Measurements from ENCODE around the gene SP7.
"Not testable (repeated sequence)": the region's sequence is repeated elsewhere in the genome, so short reads cannot be mapped to it uniquely, and the experiment has no call there.

Gene SP7

DNA sequence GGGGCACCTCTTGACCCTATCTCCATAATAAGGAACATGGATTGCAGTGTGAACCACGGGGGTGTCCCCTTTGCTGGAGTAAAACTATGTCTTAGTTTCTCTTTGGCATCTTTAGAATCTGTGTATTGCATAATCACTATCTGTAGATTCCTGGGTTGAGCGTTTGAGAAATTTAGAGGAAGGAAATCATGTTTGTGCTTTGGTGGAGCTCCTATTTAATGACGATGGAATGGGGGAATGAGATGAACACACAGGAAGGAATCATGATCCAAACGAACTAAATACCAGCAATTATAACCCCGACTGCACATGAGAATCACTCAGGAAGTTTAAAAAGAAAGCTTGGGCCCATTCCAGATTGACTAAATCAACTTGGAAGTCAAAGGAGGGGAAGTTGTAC, 38.0 kb downstream of the SP7 start:
- no peak overlapping the region for H3K4me3 ChIP-seq
- DNase-seq (ENCODE audit: low spot score), result no peak
- peak overlapping the region; percentile 43 to 50 for H3K27ac ChIP-seq
- TF ChIP-seq, protein P1, sequence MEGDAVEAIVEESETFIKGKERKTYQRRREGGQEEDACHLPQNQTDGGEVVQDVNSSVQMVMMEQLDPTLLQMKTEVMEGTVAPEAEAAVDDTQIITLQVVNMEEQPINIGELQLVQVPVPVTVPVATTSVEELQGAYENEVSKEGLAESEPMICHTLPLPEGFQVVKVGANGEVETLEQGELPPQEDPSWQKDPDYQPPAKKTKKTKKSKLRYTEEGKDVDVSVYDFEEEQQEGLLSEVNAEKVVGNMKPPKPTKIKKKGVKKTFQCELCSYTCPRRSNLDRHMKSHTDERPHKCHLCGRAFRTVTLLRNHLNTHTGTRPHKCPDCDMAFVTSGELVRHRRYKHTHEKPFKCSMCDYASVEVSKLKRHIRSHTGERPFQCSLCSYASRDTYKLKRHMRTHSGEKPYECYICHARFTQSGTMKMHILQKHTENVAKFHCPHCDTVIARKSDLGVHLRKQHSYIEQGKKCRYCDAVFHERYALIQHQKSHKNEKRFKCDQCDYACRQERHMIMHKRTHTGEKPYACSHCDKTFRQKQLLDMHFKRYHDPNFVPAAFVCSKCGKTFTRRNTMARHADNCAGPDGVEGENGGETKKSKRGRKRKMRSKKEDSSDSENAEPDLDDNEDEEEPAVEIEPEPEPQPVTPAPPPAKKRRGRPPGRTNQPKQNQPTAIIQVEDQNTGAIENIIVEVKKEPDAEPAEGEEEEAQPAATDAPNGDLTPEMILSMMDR (IDR thresholded peaks at IDR 0.05), result no peak

DNA sequence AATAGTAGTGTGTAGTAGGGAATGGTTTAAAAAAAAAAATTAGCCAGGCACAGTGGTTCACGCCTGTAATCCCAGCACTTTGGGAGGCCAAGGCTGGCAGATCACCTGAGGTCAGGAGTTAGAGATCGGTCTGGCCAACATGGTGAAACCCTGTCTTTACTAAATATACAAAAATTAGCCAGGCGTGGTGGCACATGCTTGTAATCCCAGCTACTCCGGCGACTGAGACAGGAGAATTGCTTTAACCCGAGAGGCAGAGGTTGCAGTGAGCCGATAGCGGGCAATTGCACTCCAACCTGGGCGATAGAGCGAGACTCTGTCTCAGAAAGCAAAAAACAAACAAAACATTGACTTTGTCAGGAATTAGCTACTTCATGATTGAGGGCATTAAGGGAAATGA, 39.0 kb downstream of the SP7 start:
- not testable (repeated sequence) for H3K27ac ChIP-seq; H3K4me3 ChIP-seq; DNase-seq (ENCODE audit: low spot score)

DNA sequence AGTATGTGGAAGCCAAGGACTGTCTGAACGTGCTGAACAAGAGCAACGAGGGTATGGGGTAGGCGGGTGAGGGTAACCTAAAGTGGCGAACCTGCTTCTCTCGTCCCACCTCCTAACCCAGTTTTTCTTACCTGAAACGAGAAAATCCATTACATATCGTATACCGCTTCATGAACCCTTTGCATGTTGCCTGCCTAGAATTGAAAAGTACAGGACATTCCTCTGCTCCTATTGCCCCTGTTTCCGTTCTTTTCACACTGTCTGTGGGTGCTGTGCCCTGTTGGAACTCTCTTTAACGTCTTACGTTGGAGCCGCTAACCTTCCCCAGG, 40.3 kb downstream of the SP7 start:
- TF ChIP-seq, protein P1 (IDR thresholded peaks at IDR 0.05), result no peak
- H3K27ac ChIP-seq, result peak overlapping the region; percentile 92 to 94
- no peak for DNase-seq (ENCODE audit: low spot score)
- peak overlapping the region; percentile 94 for H3K4me3 ChIP-seq

DNA sequence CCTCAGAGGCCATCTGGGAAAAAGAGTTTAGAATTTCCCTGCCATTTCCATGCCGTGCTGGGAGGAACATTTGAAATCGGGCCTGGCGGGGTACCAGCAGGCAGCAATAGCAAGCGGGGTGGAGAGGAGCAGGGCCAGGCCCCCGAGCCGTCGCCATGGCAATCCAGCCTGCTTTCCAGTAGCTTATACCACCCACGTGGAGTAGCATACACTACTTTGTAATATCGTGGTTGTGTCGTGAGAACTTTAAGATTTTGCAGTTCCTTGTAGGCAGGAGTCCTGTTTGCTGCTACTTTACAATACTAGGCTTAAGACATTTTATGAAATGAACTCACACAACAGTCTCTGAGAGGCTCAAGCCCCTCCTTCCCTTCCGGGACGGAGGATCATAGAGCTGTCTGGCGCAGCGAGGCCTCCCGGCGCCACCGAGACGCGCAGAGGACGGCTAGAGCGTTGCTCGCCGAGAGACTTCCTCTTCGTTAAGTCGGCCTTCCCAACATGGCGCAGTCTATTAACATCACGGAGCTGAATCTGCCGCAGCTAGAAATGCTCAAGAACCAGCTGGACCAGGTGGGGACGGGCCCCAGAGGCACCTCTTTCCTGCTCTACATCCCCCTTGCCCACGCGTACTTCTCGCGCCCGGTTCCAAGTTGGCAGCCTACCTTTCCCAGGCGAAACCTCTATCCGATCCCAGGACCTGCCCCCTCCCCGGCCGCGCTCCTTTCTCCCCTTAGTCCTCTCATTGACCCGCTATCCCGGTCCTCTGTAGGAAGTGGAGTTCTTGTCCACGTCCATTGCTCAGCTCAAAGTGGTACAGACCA, 40.9 kb downstream of the SP7 start, which contains the start of gene PFDN5:
Gene PFDN5 (plus strand): TSS at position 473 of the 821 bp plus-strand sequence. CDS start 26 bp downstream, at position 499.
- DNase-seq (ENCODE audit: low spot score), result peak; percentile 90
- peak within 1 kb of the TSS; percentile 92 to 94 for H3K27ac ChIP-seq
- TF ChIP-seq, protein P1 (IDR thresholded peaks at IDR 0.05), result no peak
- peak within 1 kb of the TSS; percentile 94 for H3K4me3 ChIP-seq

DNA sequence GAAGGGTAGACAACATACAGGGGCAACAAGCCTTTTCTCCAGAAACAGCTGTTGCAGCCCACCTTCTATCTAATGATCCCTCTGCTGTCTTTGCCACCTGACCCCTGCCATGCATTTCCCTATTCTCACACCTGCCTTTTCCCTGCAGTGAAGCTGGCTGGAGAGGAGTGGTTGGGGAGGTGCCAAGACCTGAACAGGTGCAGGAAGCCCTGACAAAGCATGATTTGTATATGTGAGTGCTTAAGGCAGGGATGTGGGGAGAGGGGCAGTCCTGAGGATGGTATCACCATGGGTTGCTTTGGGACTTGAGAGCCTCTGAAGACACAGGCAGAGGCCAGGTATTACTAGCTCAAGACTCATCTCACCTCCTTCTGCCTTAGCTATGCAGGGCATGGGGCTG, 43.7 kb downstream of the SP7 start:
- no peak for DNase-seq (ENCODE audit: low spot score)
- TF ChIP-seq, protein P1 (IDR thresholded peaks at IDR 0.05), result no peak
- Histone ChIP-seq H3K27ac (no peak overlapping the region), H3K4me3 (no peak overlapping the region)

DNA sequence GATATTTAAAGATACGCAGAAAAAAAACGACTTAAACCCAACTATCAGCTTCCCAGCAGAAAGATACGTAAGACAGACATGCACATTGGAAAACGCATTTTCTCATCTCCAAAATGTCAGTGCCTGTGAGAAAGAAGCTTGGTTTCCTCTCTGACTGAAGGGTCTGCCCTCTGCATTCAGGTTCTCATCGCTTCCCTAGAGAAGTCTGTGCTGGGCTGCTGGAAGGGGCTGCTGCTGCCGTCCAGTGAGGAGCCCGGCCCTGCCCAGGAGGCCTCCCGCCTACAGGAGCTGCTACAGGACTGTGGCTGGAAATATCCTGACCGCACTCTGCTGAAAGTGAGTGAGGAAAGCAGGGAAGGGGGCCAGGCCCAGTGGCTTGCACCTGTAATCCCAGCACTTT, 45.5 kb downstream of the SP7 start:
- Histone ChIP-seq H3K4me3 (no peak overlapping the region), H3K27ac (no peak overlapping the region)
- TF ChIP-seq, protein P1 (IDR thresholded peaks at IDR 0.05), result no peak
- DNase-seq (ENCODE audit: low spot score), result no peak

DNA sequence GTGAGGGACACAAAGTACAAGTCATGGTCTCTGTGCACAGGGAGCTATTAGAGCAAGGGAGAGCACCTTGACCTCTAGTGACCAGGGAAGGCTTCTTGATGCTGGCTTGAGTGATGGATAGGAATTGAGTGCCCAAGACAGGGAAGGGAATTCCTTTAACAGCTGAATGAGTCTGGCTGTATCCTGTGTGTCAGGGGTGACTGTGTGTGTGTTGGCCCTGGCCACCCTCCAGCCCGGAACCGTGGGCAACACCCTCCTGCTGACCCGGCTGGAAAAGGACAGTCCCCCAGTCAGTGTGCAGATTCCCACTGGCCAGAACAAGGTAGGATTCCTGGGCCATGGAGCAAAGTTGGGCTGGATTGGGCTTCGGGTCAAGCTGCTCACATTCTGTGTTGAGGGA, 46.3 kb downstream of the SP7 start:
- TF ChIP-seq, protein P1 (IDR thresholded peaks at IDR 0.05), result no peak
- H3K27ac ChIP-seq, result no peak overlapping the region
- no peak overlapping the region for H3K4me3 ChIP-seq
- DNase-seq (ENCODE audit: low spot score), result no peak

All from coronary artery (tissue), 2 donors.